GM21381 (cell line): ENCODE measurements around the gene HS6ST2.

ENCODE experiments used
- ATAC-seq: cut with Tn5 transposase; IDR thresholded peaks from one replicate; pipeline ENCODE4 v1.9.1; 2021; ENCODE audit warnings: mild to moderate bottlenecking, moderate library complexity; ENCODE audit not compliant: unreplicated experiment

HS6ST2 gene

GRCh38 chrX:132689612-132690563 lies 268.5 kb downstream of the HS6ST2 start:
- no peak for ATAC-seq

GRCh38 chrX:132685276-132685675 lies 273.2 kb downstream of the HS6ST2 start:
- no peak for ATAC-seq

- no peak for ATAC-seq
These were observed 281.2 kb downstream of the HS6ST2 start for GRCh38 chrX:132677233-132677716.

GRCh38 chrX:132676561-132677186 lies 281.8 kb downstream of the HS6ST2 start:
- ATAC-seq = no peak

GRCh38 chrX:132676102-132676501 lies 282.3 kb downstream of the HS6ST2 start:
- ATAC-seq = no peak

GRCh38 chrX:132673331-132673730 lies 285.1 kb downstream of the HS6ST2 start:
- ATAC-seq = no peak

GRCh38 chrX:132671229-132671641 lies 287.2 kb downstream of the HS6ST2 start:
- ATAC-seq = no peak

GRCh38 chrX:132669142-132669541 lies 289.3 kb downstream of the HS6ST2 start:
- ATAC-seq = no peak

- no peak for ATAC-seq
These were observed 290.3 kb downstream of the HS6ST2 start for GRCh38 chrX:132668178-132668577.

- ATAC-seq = no peak
These were observed 292.8 kb downstream of the HS6ST2 start for GRCh38 chrX:132665676-132666075.

GRCh38 chrX:132664273-132664672 lies 294.2 kb downstream of the HS6ST2 start:
- no peak for ATAC-seq

GRCh38 chrX:132662844-132663243 lies 295.6 kb downstream of the HS6ST2 start:
- no peak for ATAC-seq

- no peak for ATAC-seq
These were observed 300.6 kb downstream of the HS6ST2 start for GRCh38 chrX:132657876-132658275.

GRCh38 chrX:132652871-132653270 lies 305.6 kb downstream of the HS6ST2 start:
- no peak for ATAC-seq

GRCh38 chrX:132651421-132652086 lies 306.9 kb downstream of the HS6ST2 start:
- ATAC-seq = no peak

- no peak for ATAC-seq
These were observed 309.5 kb downstream of the HS6ST2 start for GRCh38 chrX:132648895-132649294.

- ATAC-seq = no peak
These were observed 319.0 kb downstream of the HS6ST2 start for GRCh38 chrX:132639446-132639845.

- no peak for ATAC-seq
These were observed 320.1 kb downstream of the HS6ST2 start for GRCh38 chrX:132638313-132638712.

- ATAC-seq = no peak
These were observed 322.3 kb downstream of the HS6ST2 start for GRCh38 chrX:132636080-132636479.

GRCh38 chrX:132634521-132634920 lies 323.9 kb downstream of the HS6ST2 start:
- ATAC-seq = no peak

- ATAC-seq = no peak
These were observed 326.7 kb downstream of the HS6ST2 start for GRCh38 chrX:132631579-132632232.
